Measurements from ENCODE around the gene CTAGE1. TPM values are rescaled to one million over a fixed set of nuclear protein-coding genes. Genes with fewer than 3 reads are reported as not detected.

The CTAGE1 gene
- total RNA-seq, 1 donor from 2014 or later = not detected

DNA sequence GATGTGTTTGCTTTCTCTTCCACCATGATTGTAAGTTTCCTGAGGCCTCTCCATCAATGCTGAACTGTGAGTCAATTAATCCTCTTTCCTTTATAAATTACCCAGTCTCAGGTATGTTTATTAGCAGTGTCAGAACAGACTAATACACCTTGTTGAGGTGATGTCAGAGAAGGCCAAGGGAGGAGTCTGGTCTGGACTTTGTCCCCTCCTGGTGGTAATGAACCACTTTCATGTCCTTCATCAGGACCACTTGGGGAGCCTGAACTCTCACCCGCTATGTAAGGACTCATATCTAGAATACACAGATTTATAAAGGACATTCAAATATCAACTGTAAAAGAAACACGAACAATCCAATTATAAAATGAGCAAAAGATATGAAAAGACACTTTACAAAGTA is 2.9 kb upstream of the CTAGE1 start:
- Mint-ChIP-seq H3K27me3 (ENCODE audit: unreplicated experiment) (no peaks in the 10 kb centered on the region), H3K27ac (ENCODE audit: unreplicated experiment) (no peak overlapping the region), H3K4me3 (ENCODE audit: unreplicated experiment) (no peak overlapping the region), H3K4me1 (ENCODE audit: unreplicated experiment) (peaks cover 9% of the 10 kb centered on the region), H3K9me3 (ENCODE audit: unreplicated experiment) (peaks cover 11% of the 10 kb centered on the region), H3K36me3 (ENCODE audit: unreplicated experiment) (no peaks in the 10 kb centered on the region)
- DNase-seq (ENCODE audit: extremely low spot score, unreplicated experiment) = no peak
- TF ChIP-seq, protein P1, sequence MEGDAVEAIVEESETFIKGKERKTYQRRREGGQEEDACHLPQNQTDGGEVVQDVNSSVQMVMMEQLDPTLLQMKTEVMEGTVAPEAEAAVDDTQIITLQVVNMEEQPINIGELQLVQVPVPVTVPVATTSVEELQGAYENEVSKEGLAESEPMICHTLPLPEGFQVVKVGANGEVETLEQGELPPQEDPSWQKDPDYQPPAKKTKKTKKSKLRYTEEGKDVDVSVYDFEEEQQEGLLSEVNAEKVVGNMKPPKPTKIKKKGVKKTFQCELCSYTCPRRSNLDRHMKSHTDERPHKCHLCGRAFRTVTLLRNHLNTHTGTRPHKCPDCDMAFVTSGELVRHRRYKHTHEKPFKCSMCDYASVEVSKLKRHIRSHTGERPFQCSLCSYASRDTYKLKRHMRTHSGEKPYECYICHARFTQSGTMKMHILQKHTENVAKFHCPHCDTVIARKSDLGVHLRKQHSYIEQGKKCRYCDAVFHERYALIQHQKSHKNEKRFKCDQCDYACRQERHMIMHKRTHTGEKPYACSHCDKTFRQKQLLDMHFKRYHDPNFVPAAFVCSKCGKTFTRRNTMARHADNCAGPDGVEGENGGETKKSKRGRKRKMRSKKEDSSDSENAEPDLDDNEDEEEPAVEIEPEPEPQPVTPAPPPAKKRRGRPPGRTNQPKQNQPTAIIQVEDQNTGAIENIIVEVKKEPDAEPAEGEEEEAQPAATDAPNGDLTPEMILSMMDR (IDR thresholded peaks at IDR 0.05) = no peak

DNA sequence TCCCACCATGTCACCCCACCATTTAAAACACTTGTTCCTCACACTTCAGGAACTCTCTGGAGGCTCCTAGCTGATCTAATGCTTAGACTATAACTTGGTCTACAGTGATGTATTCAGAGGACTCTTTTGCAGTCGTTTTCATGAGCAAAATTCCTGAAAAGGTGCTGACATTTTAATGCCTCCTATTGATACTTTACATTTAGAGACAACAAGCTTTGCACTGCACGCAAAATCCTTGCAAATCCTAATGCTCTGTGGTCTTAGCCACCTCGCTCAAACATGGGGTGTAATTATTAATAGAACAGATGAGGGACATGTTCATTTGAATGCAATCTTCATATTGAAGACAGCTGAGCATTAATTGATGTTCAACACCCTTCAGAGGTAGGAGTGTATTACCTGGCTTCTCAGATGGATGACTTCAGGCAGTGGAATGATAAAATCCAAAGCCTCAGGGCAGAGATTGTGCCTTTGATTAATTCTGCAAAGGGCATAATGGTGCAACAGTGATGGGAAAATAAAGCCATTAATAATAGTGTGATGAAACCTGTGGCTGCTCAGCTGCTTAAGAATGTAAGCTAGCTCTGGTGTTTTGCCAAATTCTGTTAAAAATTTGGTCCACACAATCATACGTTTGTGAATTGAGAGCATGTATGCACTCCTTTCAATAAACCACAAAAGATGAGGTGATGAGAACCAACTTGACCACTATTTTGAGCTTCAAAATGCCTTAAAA is 5.4 kb downstream of the CTAGE1 start:
- DNase-seq (ENCODE audit: extremely low spot score, unreplicated experiment) = no peak
- TF ChIP-seq, protein P1 (IDR thresholded peaks at IDR 0.05) = no peak
- H3K9me3 Mint-ChIP-seq (ENCODE audit: unreplicated experiment) = peaks cover 4% of the 10 kb centered on the region
- no peaks in the 10 kb centered on the region for H3K27me3 Mint-ChIP-seq (ENCODE audit: unreplicated experiment)
- H3K4me1 Mint-ChIP-seq (ENCODE audit: unreplicated experiment) = peaks cover 3% of the 10 kb centered on the region
- no peak overlapping the region for H3K4me3 Mint-ChIP-seq (ENCODE audit: unreplicated experiment)
- no peak overlapping the region for H3K27ac Mint-ChIP-seq (ENCODE audit: unreplicated experiment)
- H3K36me3 Mint-ChIP-seq (ENCODE audit: unreplicated experiment) = no peaks in the 10 kb centered on the region

DNA sequence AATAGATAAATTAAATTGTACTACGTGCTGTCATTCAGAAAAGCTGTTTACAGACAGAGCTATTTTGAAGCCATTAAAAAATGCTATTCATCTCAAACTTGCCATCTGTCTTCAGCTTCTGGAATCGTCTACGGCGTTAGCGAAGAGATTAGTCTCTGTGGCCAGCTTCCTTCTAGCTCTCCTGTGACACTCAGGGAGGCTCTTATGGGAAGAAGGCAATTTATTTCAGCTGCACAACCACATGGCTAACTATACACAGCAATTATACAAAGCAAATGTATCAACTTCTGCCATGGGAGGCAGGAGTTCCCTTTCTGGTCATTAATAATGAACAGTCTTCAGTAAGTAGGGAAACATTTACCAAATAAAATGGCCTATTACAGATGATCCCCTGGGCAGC is 6.3 kb downstream of the CTAGE1 start:
- TF ChIP-seq, protein P1 (IDR thresholded peaks at IDR 0.05) = no peak
- DNase-seq (ENCODE audit: extremely low spot score, unreplicated experiment) = no peak
- no peak overlapping the region for H3K27ac Mint-ChIP-seq (ENCODE audit: unreplicated experiment)
- H3K4me3 Mint-ChIP-seq (ENCODE audit: unreplicated experiment) = no peak overlapping the region
- no peaks in the 10 kb centered on the region for H3K4me1 Mint-ChIP-seq (ENCODE audit: unreplicated experiment)
- H3K27me3 Mint-ChIP-seq (ENCODE audit: unreplicated experiment) = no peaks in the 10 kb centered on the region
- H3K36me3 Mint-ChIP-seq (ENCODE audit: unreplicated experiment) = no peaks in the 10 kb centered on the region
- H3K9me3 Mint-ChIP-seq (ENCODE audit: unreplicated experiment) = no peaks in the 10 kb centered on the region

DNA sequence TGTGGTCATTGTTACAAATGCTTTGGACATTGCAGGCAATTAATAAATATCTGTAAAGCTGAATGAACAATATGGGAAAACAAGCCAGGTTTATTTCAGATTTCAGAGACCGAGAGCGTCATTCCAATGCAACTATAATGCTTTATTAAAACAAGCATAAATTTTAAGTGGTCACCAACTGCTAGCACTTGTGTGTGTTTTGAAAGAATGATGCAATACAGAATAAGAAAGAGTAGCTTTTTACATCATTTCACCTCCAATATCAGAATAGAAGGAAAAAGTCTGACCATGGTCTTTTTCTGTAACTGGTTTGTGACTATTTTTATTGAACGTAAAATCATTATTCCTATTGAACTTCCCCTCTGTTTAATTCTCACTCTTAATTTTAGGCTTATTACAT is 7.6 kb downstream of the CTAGE1 start:
- TF ChIP-seq, protein P1 (IDR thresholded peaks at IDR 0.05) = no peak
- no peak for DNase-seq (ENCODE audit: extremely low spot score, unreplicated experiment)
- peaks cover 7% of the 10 kb centered on the region for H3K9me3 Mint-ChIP-seq (ENCODE audit: unreplicated experiment)
- H3K4me3 Mint-ChIP-seq (ENCODE audit: unreplicated experiment) = no peak overlapping the region
- no peaks in the 10 kb centered on the region for H3K27me3 Mint-ChIP-seq (ENCODE audit: unreplicated experiment)
- no peak overlapping the region for H3K27ac Mint-ChIP-seq (ENCODE audit: unreplicated experiment)
- no peaks in the 10 kb centered on the region for H3K36me3 Mint-ChIP-seq (ENCODE audit: unreplicated experiment)
- no peaks in the 10 kb centered on the region for H3K4me1 Mint-ChIP-seq (ENCODE audit: unreplicated experiment)

DNA sequence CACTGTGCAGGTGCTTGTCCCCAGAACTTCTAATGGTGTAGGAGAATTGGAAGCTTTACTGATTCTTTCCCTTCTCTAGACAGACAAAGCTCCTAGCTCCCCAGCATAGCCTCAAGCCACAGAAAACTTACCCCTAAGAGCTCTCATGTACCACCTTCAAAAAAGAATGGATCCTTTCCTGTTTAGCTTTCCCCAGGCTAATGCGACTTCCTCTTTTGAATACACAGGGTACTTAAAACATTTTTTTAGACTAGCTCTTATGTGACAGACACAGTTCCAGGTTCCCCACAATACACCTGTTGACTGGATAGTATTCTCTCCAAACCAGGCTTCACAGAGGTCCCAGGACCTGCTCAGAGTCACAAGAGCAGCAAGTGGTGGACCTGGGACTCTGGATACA is 8.3 kb downstream of the CTAGE1 start:
- H3K4me1 Mint-ChIP-seq (ENCODE audit: unreplicated experiment) = no peaks in the 10 kb centered on the region

More for the DNA sequence above, 8.3 kb downstream of the CTAGE1 start:
- Mint-ChIP-seq H3K4me3 (ENCODE audit: unreplicated experiment) (no peak overlapping the region), H3K9me3 (ENCODE audit: unreplicated experiment) (peaks cover 13% of the 10 kb centered on the region), H3K27ac (ENCODE audit: unreplicated experiment) (no peak overlapping the region), H3K27me3 (ENCODE audit: unreplicated experiment) (no peaks in the 10 kb centered on the region), H3K36me3 (ENCODE audit: unreplicated experiment) (no peaks in the 10 kb centered on the region)
- TF ChIP-seq, protein P1 (IDR thresholded peaks at IDR 0.05) = no peak
- no peak for DNase-seq (ENCODE audit: extremely low spot score, unreplicated experiment)

Data from osteocyte (in vitro differentiated cells).